GM12874 (cell line): ENCODE results near the gene IGF1R.

Source experiments
- CTCF ChIP-seq: IDR thresholded peaks from 2 replicates; pipeline ENCODE4 v1.5.1; 2011; ENCODE audit warnings: low read depth, mild to moderate bottlenecking, control low read depth, low read length, moderate library complexity; ENCODE audit not compliant: insufficient read depth

IGF1R gene

GRCh38 chr15:98963444-98963843 lies 315.1 kb downstream of the IGF1R start:
- TF ChIP-seq CTCF, result no peak

- TF ChIP-seq CTCF, result no peak
Observed at GRCh38 chr15:98964466-98965133, 316.3 kb downstream of the IGF1R start.

GRCh38 chr15:98965597-98965996 lies 317.3 kb downstream of the IGF1R start:
- TF ChIP-seq CTCF, result no peak

GRCh38 chr15:98966091-98966787 lies 317.9 kb downstream of the IGF1R start:
- TF ChIP-seq CTCF, result no peak

GRCh38 chr15:98967096-98967495 lies 318.8 kb downstream of the IGF1R start:
- no peak for TF ChIP-seq CTCF

- TF ChIP-seq CTCF, result no peak
Observed at GRCh38 chr15:98967916-98968315, 319.6 kb downstream of the IGF1R start.

- no peak for TF ChIP-seq CTCF
Observed at GRCh38 chr15:98968576-98968975, 320.2 kb downstream of the IGF1R start.
